T follicular helper cell (primary cell): ENCODE measurements around the gene P2RY12.

Experiments used
- DNase-seq: peaks from one replicate; pipeline ENCODE4 v3.0.0-alpha.2; 2020; ENCODE audit warnings: low read depth

P2RY12 gene

GRCh38 chr3:151307131-151307530 is 77.4 kb downstream of the P2RY12 start:
- DNase-seq, result no peak

GRCh38 chr3:151306168-151306810 is 78.3 kb downstream of the P2RY12 start:
- no peak for DNase-seq

- no peak for DNase-seq
These were observed 78.8 kb downstream of the P2RY12 start for GRCh38 chr3:151305775-151306151.

GRCh38 chr3:151305060-151305774 is 79.3 kb downstream of the P2RY12 start:
- DNase-seq, result no peak

- no peak for DNase-seq
These were observed 80.8 kb downstream of the P2RY12 start for GRCh38 chr3:151303751-151304150.

GRCh38 chr3:151301787-151302186 is 82.8 kb downstream of the P2RY12 start:
- DNase-seq, result no peak

GRCh38 chr3:151300539-151300938 is 84.0 kb downstream of the P2RY12 start:
- DNase-seq, result no peak

GRCh38 chr3:151299006-151299405 is 85.5 kb downstream of the P2RY12 start:
- DNase-seq, result no peak

- no peak for DNase-seq
These were observed 87.1 kb downstream of the P2RY12 start for GRCh38 chr3:151297429-151297828.

GRCh38 chr3:151296226-151296625 is 88.3 kb downstream of the P2RY12 start:
- no peak for DNase-seq

GRCh38 chr3:151293127-151293526 is 91.4 kb downstream of the P2RY12 start:
- DNase-seq, result no peak

GRCh38 chr3:151290673-151291072 is 93.9 kb downstream of the P2RY12 start:
- no peak for DNase-seq

GRCh38 chr3:151289445-151289844 is 95.1 kb downstream of the P2RY12 start:
- no peak for DNase-seq
